NCI-H748 (cell line): ENCODE data around the gene FBLN1.
A peak's percentile ranks its signal among the peaks of the same experiment; 100 is the strongest.
"Not testable (repeated sequence)": the region's sequence is repeated elsewhere in the genome, so short reads cannot be mapped to it uniquely, and the experiment has no call there.

Experiments used
- DNase-seq: peaks from one replicate; lab custom pipeline; 2025; ENCODE audit not compliant: unreplicated experiment; lab: John Stamatoyannopoulos, UW

Gene FBLN1

GRCh38 chr22:45525480-45525879 is 22.8 kb downstream of the FBLN1 start:
- DNase-seq: no peak

- DNase-seq: no peak
Measured at GRCh38 chr22:45526281-45526680, 23.6 kb downstream of the FBLN1 start.

- no peak for DNase-seq
Measured at GRCh38 chr22:45526768-45527360, 24.2 kb downstream of the FBLN1 start.

GRCh38 chr22:45527456-45527855 is 24.8 kb downstream of the FBLN1 start:
- DNase-seq: no peak

GRCh38 chr22:45528046-45528445 is 25.4 kb downstream of the FBLN1 start:
- DNase-seq: no peak

- DNase-seq: no peak
Measured at GRCh38 chr22:45529105-45529504, 26.4 kb downstream of the FBLN1 start.

- no peak for DNase-seq
Measured at GRCh38 chr22:45529971-45530575, 27.4 kb downstream of the FBLN1 start.

GRCh38 chr22:45531441-45532234 is 29.0 kb downstream of the FBLN1 start:
- DNase-seq: peak; percentile 33

- no peak for DNase-seq
Measured at GRCh38 chr22:45532235-45532631, 29.6 kb downstream of the FBLN1 start.

- DNase-seq: no peak
Measured at GRCh38 chr22:45533703-45534102, 31.0 kb downstream of the FBLN1 start.

- DNase-seq: peak; percentile 67
Measured at GRCh38 chr22:45534339-45535192, 31.9 kb downstream of the FBLN1 start.

GRCh38 chr22:45535290-45535689 is 32.6 kb downstream of the FBLN1 start:
- peak; percentile 58 for DNase-seq

GRCh38 chr22:45535835-45536234 is 33.2 kb downstream of the FBLN1 start:
- DNase-seq: not testable (repeated sequence)

- DNase-seq: peak; percentile 63
Measured at GRCh38 chr22:45537734-45538181, 35.1 kb downstream of the FBLN1 start.

GRCh38 chr22:45538281-45538680 is 35.6 kb downstream of the FBLN1 start:
- DNase-seq: no peak

- DNase-seq: no peak
Measured at GRCh38 chr22:45540122-45540521, 37.4 kb downstream of the FBLN1 start.

- no peak for DNase-seq
Measured at GRCh38 chr22:45541382-45541979, 38.8 kb downstream of the FBLN1 start.

GRCh38 chr22:45542001-45542520 is 39.4 kb downstream of the FBLN1 start:
- no peak for DNase-seq

- DNase-seq: not testable (repeated sequence)
Measured at GRCh38 chr22:45542736-45543135, 40.1 kb downstream of the FBLN1 start.

GRCh38 chr22:45543243-45543642 is 40.6 kb downstream of the FBLN1 start:
- DNase-seq: no peak
